Ramos (cell line): ENCODE data around the gene CDH15.

Source experiments
- in situ Hi-C: fragments of 300-500 bp; cut with MboI; formaldehyde crosslinking; loops from one replicate; pipeline ENCODE4 v1.14.3; 2022; ENCODE audit warnings: low sequenced_read_pairs; ENCODE audit not compliant: unreplicated experiment

CDH15 gene

DNA sequence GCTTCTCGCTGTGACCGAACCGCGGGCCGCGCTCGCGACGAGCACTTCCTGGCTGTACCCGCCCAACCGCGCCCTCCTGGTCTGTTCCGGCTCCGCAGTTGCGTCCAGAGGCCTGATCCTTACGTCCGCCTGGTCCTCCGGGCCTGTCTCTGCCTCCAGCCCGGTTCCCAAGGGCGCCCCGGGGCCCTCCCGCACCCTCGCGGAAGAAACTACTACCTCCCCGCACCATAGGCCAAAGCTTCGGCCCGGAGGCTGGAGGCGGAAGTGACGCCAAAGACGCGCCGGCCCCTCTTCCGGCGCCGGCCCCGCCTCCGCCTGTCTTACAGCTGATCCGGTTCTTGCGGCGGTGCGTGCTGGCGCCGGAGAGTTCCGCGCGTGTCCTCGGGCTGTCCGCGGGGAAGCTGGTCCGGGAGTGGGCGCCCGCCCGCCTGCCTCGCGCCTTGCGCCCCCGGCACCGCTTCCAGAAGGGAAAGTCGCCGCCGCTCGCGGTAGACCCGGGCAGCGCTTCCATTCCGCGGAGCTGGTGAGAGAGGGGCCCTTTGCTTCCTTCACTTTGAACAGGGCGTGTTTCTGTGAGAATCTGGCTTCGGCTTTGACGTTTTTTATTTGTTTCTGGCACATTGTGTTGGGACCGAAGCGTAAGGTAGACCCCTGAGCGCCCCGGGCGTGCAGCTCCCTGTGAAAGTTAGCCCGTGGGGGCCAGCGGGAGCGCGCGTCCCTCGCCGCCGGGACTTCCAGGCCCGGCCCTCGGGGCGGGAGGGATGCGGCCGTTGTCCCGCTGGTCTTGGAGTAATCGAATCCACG, 46.0 kb downstream of the CDH15 start, which contains the start of gene ZNF778:
TSS of gene ZNF778 (plus strand) at position 316 of the 804 bp plus-strand sequence. CDS start 3,425 bp downstream, outside the sequence.
- in situ Hi-C loops: loop anchor here (5.0 to 10.0 kb wide), 2 partner anchors 405 to 483 kb away; partner anchors contain the start of gene APRT

DNA sequence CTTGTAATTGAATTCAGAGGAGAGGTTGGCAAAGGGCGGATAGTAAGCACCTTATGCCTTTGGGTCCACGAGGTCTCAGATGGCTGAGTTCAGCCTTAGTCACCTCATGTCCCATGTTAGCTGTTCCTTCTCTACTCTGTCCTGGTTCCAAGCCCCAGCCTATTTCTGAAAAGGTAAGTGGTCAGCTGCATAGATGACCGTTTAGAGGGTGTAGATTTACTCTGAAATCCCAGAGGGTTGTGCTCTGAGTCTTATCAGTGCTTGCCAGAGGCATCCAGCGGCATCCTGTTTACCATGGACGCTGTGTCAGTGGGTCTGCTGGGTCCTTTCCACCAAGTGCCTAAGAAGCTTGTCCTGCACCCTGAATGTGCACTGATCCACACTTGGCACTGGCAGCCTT, 47.8 kb downstream of the CDH15 start:
- in situ Hi-C loops: loop anchor here (5.0 to 10.0 kb wide), 2 partner anchors 407 to 485 kb away; partner anchors contain the start of gene APRT

- in situ Hi-C loops: no loop called here
Measured at GRCh38 chr16:89221604-89222003, 50.1 kb downstream of the CDH15 start.

GRCh38 chr16:89222931-89223330, 51.4 kb downstream of the CDH15 start:
- in situ Hi-C loops: no loop called here

DNA sequence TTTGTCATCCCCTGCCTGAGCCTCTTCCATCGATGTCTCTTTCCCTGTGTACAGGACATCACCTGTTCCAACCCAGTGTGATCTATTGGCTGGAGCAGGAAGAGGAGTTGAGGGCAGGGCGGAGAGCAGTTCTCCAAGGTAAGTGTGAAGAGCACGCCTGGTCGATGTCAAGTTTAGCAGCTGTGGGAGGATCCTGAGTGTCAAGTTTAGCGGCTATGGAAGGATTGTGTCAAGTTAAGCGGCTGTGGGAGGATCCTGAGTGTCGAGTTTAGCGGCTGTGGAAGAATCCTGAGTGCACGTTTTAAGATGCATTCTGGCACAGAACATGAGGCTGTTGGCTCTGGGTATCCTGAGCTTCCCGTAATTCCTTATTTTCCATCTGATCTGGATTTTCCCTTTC, 53.1 kb downstream of the CDH15 start:
- in situ Hi-C loops: loop anchor here (25.0 kb wide), 1 partner anchor 1262 kb away; the partner anchor contains the start of gene BANP

GRCh38 chr16:89230255-89230654, 58.7 kb downstream of the CDH15 start:
- in situ Hi-C loops: loop anchor here (25.0 kb wide), 1 partner anchor 1268 kb away; the partner anchor contains the start of gene BANP

- in situ Hi-C loops: loop anchor here (25.0 kb wide), 1 partner anchor 1270 kb away; the partner anchor contains the start of gene BANP
Measured at GRCh38 chr16:89232107-89232506, 60.6 kb downstream of the CDH15 start.

DNA sequence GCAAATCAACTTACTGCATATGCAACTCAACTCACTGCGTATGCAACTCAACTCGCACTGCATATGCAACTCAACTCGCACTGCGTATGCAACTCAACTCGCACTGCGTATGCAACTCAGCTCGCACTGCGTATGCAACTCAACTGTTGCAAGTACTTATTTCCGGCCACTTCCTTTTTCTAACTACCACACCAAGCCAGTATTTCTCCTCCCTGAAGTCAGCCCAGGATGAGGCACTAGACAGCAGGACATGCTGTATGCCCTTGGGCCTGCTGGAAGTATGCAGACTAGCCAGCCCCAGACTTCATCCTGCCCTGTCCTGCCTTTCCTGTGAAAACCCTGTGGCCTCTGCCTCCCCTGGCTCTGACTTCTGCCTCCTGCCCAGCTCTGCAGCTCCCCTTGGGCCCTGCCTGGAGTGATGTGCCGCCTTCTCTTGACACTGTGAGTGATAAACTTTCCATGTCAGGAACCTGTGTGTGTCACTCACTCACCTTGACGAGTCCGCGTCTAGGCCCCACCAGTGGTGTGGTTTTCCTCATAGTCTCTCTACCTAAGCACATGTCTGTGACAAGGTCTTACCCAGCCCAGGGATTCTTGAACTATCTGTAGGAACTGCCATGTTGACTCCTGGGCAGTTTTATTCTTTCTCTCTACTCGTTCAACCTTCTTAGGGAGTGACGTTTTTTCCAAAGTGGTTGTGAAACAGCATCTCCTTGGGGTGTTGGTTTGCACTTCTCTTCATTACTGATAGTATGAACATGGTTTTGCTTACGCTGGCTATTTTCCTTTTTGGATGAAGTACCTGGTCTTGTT, 62.3 kb downstream of the CDH15 start:
- in situ Hi-C loops: loop anchor here (25.0 kb wide), 1 partner anchor 1272 kb away; the partner anchor contains the start of gene BANP

DNA sequence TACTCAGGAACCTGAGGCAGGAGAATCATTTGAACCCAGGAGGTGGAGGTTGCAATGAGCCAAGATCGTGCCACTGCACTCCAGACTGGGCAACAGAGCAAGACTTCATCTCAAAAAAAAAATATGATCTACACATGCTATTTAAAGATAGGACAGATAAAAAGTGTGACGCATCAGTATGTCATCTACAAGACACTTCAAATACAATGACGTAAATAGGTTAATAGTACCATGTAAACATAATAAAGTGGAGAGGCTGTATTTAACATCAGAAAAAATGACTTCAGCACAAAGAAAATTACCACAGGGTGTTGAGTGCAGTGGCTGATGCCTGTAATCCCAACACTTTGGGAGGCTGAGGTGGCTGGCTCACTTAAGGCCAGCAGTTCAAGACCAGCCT, 66.2 kb downstream of the CDH15 start:
- in situ Hi-C loops: loop anchor here (25.0 kb wide), 1 partner anchor 1275 kb away; the partner anchor contains the start of gene BANP

GRCh38 chr16:89241187-89242007, 69.8 kb downstream of the CDH15 start:
- in situ Hi-C loops: loop anchor here (25.0 kb wide), 1 partner anchor 1279 kb away; the partner anchor contains the start of gene BANP

- in situ Hi-C loops: loop anchor here (25.0 kb wide), 1 partner anchor 1280 kb away; the partner anchor contains the start of gene BANP
Measured at GRCh38 chr16:89242795-89243200, 71.2 kb downstream of the CDH15 start.

- in situ Hi-C loops: loop anchor here (25.0 kb wide), 1 partner anchor 1281 kb away; the partner anchor contains the start of gene BANP
Measured at GRCh38 chr16:89243664-89244063, 72.1 kb downstream of the CDH15 start.

GRCh38 chr16:89244264-89244663, 72.7 kb downstream of the CDH15 start:
- in situ Hi-C loops: loop anchor here (25.0 kb wide), 1 partner anchor 1282 kb away; the partner anchor contains the start of gene BANP

DNA sequence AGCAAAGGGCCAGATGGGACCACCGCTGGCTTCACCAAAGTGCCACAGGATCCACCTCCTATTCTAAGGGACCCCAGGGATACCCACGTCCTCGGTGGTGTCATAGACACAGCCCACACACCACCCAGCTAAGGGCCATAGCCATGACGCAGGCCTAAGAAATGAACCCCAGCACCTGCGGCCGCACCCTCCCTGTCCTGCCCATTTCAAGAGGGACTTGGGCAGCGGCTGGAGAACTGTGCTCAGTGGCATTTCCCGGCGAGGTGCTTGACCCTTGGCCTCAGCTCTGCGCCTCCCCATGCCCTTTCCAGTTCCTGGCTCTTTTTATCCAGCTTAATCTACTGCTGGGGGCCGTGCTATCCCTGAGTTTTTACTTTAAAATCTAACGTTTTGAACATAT, 73.2 kb downstream of the CDH15 start:
- in situ Hi-C loops: loop anchor here (25.0 kb wide), 1 partner anchor 1282 kb away; the partner anchor contains the start of gene BANP
